K562 (cell line): ENCODE results near the gene HADH. TPM values are rescaled to one million over a fixed set of nuclear protein-coding genes. Genes with fewer than 3 reads are reported as not detected.

Experiments used
- ATAC-seq: fragments of 200-7000 bp; cut with Tn5 transposase; 3 replicates; pipeline ENCODE4 v1.9.1; 2020; ENCODE audit warnings: moderate library complexity
- BruUV-seq: library from RNA; stranded (reverse); fragments of 400-500 nt; replicated peaks from 2 replicates; lab custom pipeline; 2021; lab: Mats Ljungman, UMichigan
- CTCF ChIA-PET: fragments of 300-600 bp; formaldehyde crosslinking; extraction: SDS; loops from one replicate; lab custom pipeline; 2021; ENCODE audit warnings: low intra/inter-chr PET ratio; lab: Yijun Ruan, JAX
- POLR2A ChIA-PET: fragments of 300-600, 350-650 bp; sonication (Branson Sonifier 250); formaldehyde crosslinking; extraction: SDS; loops from one replicate; lab custom pipeline; 2021; ENCODE audit warnings: antibody characterized with exemption, inconsistent platforms; lab: Yijun Ruan, JAX
- DNase-seq, 4 experiments: peaks; one replicate each; pipeline versions ENCODE4 v3.0.0 to v3.0.0-alpha.2; 2011 to 2018; ENCODE audit warnings: low spot score in 3 of 4, mixed read lengths in 3 of 4; ENCODE audit errors: extremely low read depth in 1 of 4
- FAIRE-seq: peaks from 2 replicates; lab custom pipeline; 2011; peaks lifted over from hg19 to GRCh38; lab: Jason Lieb, UNC
- H2AFZ ChIP-seq: 2 replicates; pipeline ENCODE4 v1.6.0; 2011; ENCODE audit warnings: low read depth, low read length, control low read depth, inconsistent platforms
- H3K27ac ChIP-seq: fragments of 200-600 bp; 3 replicates; pipeline ENCODE4 v1.8.0; 2011; ENCODE audit warnings: low read depth, mild to moderate bottlenecking, control low read depth, inconsistent platforms, low read length, moderate library complexity, mixed read lengths; ENCODE audit errors: extremely low read depth
- H3K27me3 ChIP-seq, 2 experiments: fragments of 300-600 bp in 1 of 2; 2 replicates in 1 of 2; 3 replicates in 1 of 2; pipeline versions ENCODE4 v1.6.0 to v1.8.0; 2011; ENCODE audit warnings: inconsistent platforms in 2 of 2, low read length in 2 of 2, mild to moderate bottlenecking in 1 of 2, mixed read lengths in 1 of 2, moderate library complexity in 1 of 2; ENCODE audit not compliant: control insufficient read depth in 2 of 2, insufficient read depth in 2 of 2
- H3K36me3 ChIP-seq: fragments of 300-600 bp; 3 replicates; pipeline ENCODE4 v1.8.0; 2011; ENCODE audit warnings: mild to moderate bottlenecking, low read length, inconsistent platforms; ENCODE audit not compliant: control insufficient read depth, insufficient read depth
- H3K4me1 ChIP-seq, 2 experiments: fragments of 200-600 bp in 1 of 2; replicated peaks in 1 of 2; 2 replicates in 1 of 2; 3 replicates in 1 of 2; pipeline versions ENCODE4 v1.5.1 to v1.8.0; 2011; ENCODE audit warnings: inconsistent platforms in 2 of 2, low read length in 2 of 2, mild to moderate bottlenecking in 1 of 2, mixed read lengths in 1 of 2, moderate library complexity in 1 of 2; ENCODE audit not compliant: control insufficient read depth in 2 of 2, insufficient read depth in 2 of 2
- H3K4me2 ChIP-seq: 2 replicates; pipeline ENCODE4 v1.6.1; 2011; ENCODE audit warnings: low read length, control low read depth, inconsistent platforms, mixed read lengths; ENCODE audit not compliant: insufficient read depth
- H3K4me3 ChIP-seq: fragments of 200-600 bp; sonication (generic), shearing (Covaris generic); 2 replicates; pipeline ENCODE4 v1.5.1; 2016; ENCODE audit warnings: control low read depth, inconsistent platforms
- H3K79me2 ChIP-seq: fragments of 200-600 bp; 3 replicates; pipeline ENCODE4 v1.8.0; 2011; ENCODE audit warnings: low read length, inconsistent platforms; ENCODE audit not compliant: control insufficient read depth, insufficient read depth
- H3K9ac ChIP-seq, 2 experiments: 2 replicates each; pipeline versions ENCODE4 v1.6.0 to v1.6.1; 2011; ENCODE audit warnings: low read depth in 2 of 2, low read length in 2 of 2, control low read depth in 1 of 2, inconsistent platforms in 1 of 2, mild to moderate bottlenecking in 1 of 2, mixed read lengths in 1 of 2; ENCODE audit not compliant: insufficient read depth in 1 of 2
- H3K9me1 ChIP-seq: one replicate; pipeline ENCODE4 v1.6.0; 2011; ENCODE audit warnings: inconsistent platforms, mild to moderate bottlenecking, low read length, moderate library complexity; ENCODE audit not compliant: control insufficient read depth, insufficient read depth
- H3K9me3 ChIP-seq: replicated peaks from 2 replicates; pipeline ENCODE4 v1.5.1; 2011; ENCODE audit warnings: low read depth, low read length, inconsistent platforms; ENCODE audit not compliant: control insufficient read depth, insufficient read depth
- H4K20me1 ChIP-seq: replicated peaks from 2 replicates; pipeline ENCODE4 v1.6.1; 2011; ENCODE audit warnings: low read length, inconsistent platforms, mixed read lengths; ENCODE audit not compliant: control insufficient read depth, insufficient read depth
- BCL6 ChIP-seq: fragments of 250-450 bp; sonication (Bioruptor Pico); IDR thresholded peaks from 2 replicates; pipeline ENCODE4 v1.4.0; 2020
- DEAF1 ChIP-seq: fragments of 450-650 bp; formaldehyde crosslinking; IDR thresholded peaks from 2 replicates; pipeline ENCODE4 v1.4.0; 2020; ENCODE audit warnings: mild to moderate bottlenecking, moderate library complexity
- GTF2A2 ChIP-seq: IDR thresholded peaks from 2 replicates; pipeline ENCODE4 v1.6.1; 2016; ENCODE audit warnings: mild to moderate bottlenecking, missing genetic modification characterization, missing compliant biosample characterization
- ILK ChIP-seq: fragments of 450-650 bp; IDR thresholded peaks from 2 replicates; pipeline ENCODE4 v1.6.1; 2016; ENCODE audit warnings: missing genetic modification characterization, low read depth, mild to moderate bottlenecking, missing compliant biosample characterization, moderate library complexity, borderline replicate concordance
- PHB2 ChIP-seq: fragments of 450-650 bp; IDR thresholded peaks from 2 replicates; pipeline ENCODE4 v1.6.1; 2017; ENCODE audit warnings: low read depth
- RBBP5 ChIP-seq: fragments of 200-600 bp; sonication (generic); IDR thresholded peaks from 2 replicates; pipeline ENCODE4 v1.6.1; 2012; ENCODE audit warnings: borderline replicate concordance, mild to moderate bottlenecking, low read length, control low read depth, inconsistent platforms; ENCODE audit not compliant: insufficient read depth, poor library complexity, severe bottlenecking
- SOX6 ChIP-seq: fragments of 450-650 bp; IDR thresholded peaks from 2 replicates; pipeline ENCODE4 v1.6.1; 2014; ENCODE audit warnings: mild to moderate bottlenecking
- TEAD4 ChIP-seq, 2 experiments: sonication (generic) in 1 of 2; formaldehyde crosslinking in 1 of 2; IDR thresholded peaks; 2 replicates each; pipeline versions ENCODE4 v1.6.1 to v1.8.0; 2012 to 2022; ENCODE audit warnings: borderline replicate concordance in 1 of 2, inconsistent platforms in 1 of 2, low read length in 1 of 2, mild to moderate bottlenecking in 1 of 2, missing genetic modification reagents in 1 of 2
- THRAP3 ChIP-seq: fragments of 450-650 bp; IDR thresholded peaks from 2 replicates; pipeline ENCODE4 v1.6.1; 2016; ENCODE audit warnings: mild to moderate bottlenecking, inconsistent platforms, borderline replicate concordance
- ZBTB11 ChIP-seq, 3 experiments: fragments of 200-800 bp in 1 of 3; fragments of 250-450 bp in 1 of 3; fragments of 450-650 bp in 1 of 3; sonication (Bioruptor Pico) in 1 of 3; sonication (Bioruptor generic) in 1 of 3; formaldehyde crosslinking in 1 of 3; IDR thresholded peaks; 2 replicates each; pipeline versions ENCODE4 v1.6.1 to v1.8.0; 2016 to 2022; ENCODE audit warnings: mild to moderate bottlenecking in 2 of 3, missing genetic modification characterization in 2 of 3, missing compliant biosample characterization in 1 of 3, moderate library complexity in 1 of 3
- ZNF174 ChIP-seq: fragments of 250-450 bp; sonication (Bioruptor Pico); IDR thresholded peaks from 2 replicates; pipeline ENCODE4 v1.4.0; 2020; ENCODE audit warnings: mild to moderate bottlenecking
- ZNF217 ChIP-seq: sonication (generic); formaldehyde crosslinking; IDR thresholded peaks from 2 replicates; pipeline ENCODE4 v1.8.0; 2022; ENCODE audit warnings: mild to moderate bottlenecking, missing genetic modification reagents
- ZNF436 ChIP-seq: fragments of 250-450, 450-650 bp; sonication (Bioruptor Pico); formaldehyde crosslinking; IDR thresholded peaks from 2 replicates; pipeline ENCODE4 v1.7.0; 2020; ENCODE audit warnings: mild to moderate bottlenecking
- ZNF584 ChIP-seq: fragments of 200-800 bp; sonication (Bioruptor generic); IDR thresholded peaks from 2 replicates; pipeline ENCODE4 v1.6.1; 2016; ENCODE audit warnings: low read depth, mild to moderate bottlenecking, missing genetic modification characterization, missing compliant biosample characterization
- ZNF79 ChIP-seq: fragments of 250-450 bp; sonication (Bioruptor Pico); IDR thresholded peaks from 2 replicates; pipeline ENCODE4 v1.4.0; 2020; ENCODE audit warnings: low read depth, mild to moderate bottlenecking, moderate library complexity
- in situ Hi-C: fragments of 300-500 bp; cut with MboI; formaldehyde crosslinking; loops from 4 replicates; pipeline ENCODE4 v1.15.0; 2018; ENCODE audit warnings: inconsistent platforms, mixed read lengths
- intact Hi-C: fragments of 100-400 bp; cut with micrococcal nuclease; formaldehyde crosslinking; loops from 2 replicates; pipeline ENCODE4 v1.14.2; 2022
- polyA plus RNA-seq, 8 experiments: library from polyadenylated mRNA; depleted of rRNA in 4 of 8; stranded (reverse) in 5 of 8; unstranded in 3 of 8; fragments of >200 nt; fragmentation: Nextera tagmentation in 2 of 8; fragmentation: Illumina TruSeq in 1 of 8; extraction: Ambion mirVana in 2 of 8; extraction: Trizol in 1 of 8; gene quantifications; 2 replicates each; pipeline versions ENCODE4 v1.2.1 to v1.2.3, GENCODE V29; 2011 to 2014; ENCODE audit warnings: inconsistent platforms in 1 of 8, missing spikeins in 1 of 8
- total RNA-seq, 7 experiments: library from RNA; depleted of rRNA in 6 of 7; stranded (reverse); fragments of >200 nt in 6 of 7; fragmentation: Illumina TruSeq in 2 of 7; extraction: Trizol in 2 of 7; gene quantifications; 2 replicates each; pipeline versions ENCODE4 v1.2.1 to v1.2.3, GENCODE V29; 2011 to 2021; ENCODE audit warnings: low replicate concordance in 1 of 7
- TF ChIP-seq, protein P1 (sequence below): sonication (generic); formaldehyde crosslinking; IDR thresholded peaks from 2 replicates; pipeline ENCODE4 v1.8.1; 2023; ENCODE audit warnings: mild to moderate bottlenecking, missing genetic modification reagents

HADH gene
- total and polyA plus RNA-seq, 9 of the 15 experiments (the other 6 are each of a cell fraction or from before 2014, with no cell fraction given) = 9.4 to 73.3 (median 32.8) TPM

DNA sequence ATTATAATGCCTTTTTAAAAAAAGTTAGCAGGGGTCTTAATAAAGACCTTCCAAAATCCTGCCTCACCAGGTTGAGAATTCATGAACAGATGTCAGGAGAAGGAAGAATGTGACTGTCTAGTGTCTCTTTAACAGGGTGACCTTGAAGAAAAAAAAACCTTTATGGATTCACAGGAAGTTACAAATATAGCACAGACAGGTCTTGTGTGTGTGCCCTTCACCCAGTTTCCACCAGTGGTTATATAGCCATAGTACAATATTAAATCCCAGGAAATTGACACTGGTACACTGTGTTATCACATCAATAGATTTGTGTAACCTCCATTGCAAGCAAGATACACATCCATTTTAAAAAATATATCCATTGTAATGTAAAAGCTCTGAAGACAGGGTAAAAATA lies 43.7 kb downstream of the HADH start:
- no peak overlapping the region for H3K4me3 ChIP-seq
- no peaks in the 10 kb centered on the region for H3K79me2 ChIP-seq
- no TSS peak for BruUV-seq
- H4K20me1 ChIP-seq = no peaks in the 10 kb centered on the region
- H2AFZ ChIP-seq = no peak overlapping the region
- no peak overlapping the region for H3K27ac ChIP-seq
- H3K9ac ChIP-seq = no peak overlapping the region
- in situ Hi-C loops (no loop called here), intact Hi-C loops (loop anchor here (5.0 to 10.0 kb wide), 3 partner anchors 479 to 1371 kb away; no protein-coding TSS in a partner anchor)
- no peak for FAIRE-seq
- no peaks in the 10 kb centered on the region for H3K9me1 ChIP-seq
- H3K36me3 ChIP-seq = peaks cover 26% of the 10 kb centered on the region; the same call in 2 of the 3 replicates
- no peaks in the 10 kb centered on the region for H3K27me3 ChIP-seq
- no peaks in the 10 kb centered on the region for H3K4me1 ChIP-seq
- no peaks in the 10 kb centered on the region for H3K9me3 ChIP-seq
- ChIA-PET CTCF (no interaction called here), POLR2A (interaction anchor here (0.6 kb wide), 1 partner anchor 543 kb away, joined by 4 read pairs; no protein-coding TSS in a partner anchor)
- no peak for ATAC-seq
- no peak for DNase-seq
- no peak overlapping the region for H3K4me2 ChIP-seq
- no peak for TF ChIP-seq DEAF1 (CRISPR knock-in tag)
- no peak for TF ChIP-seq BCL6 (CRISPR knock-in tag)
- no peak for TF ChIP-seq ZNF217 (CRISPR knock-in tag)
- TF ChIP-seq, protein P1, sequence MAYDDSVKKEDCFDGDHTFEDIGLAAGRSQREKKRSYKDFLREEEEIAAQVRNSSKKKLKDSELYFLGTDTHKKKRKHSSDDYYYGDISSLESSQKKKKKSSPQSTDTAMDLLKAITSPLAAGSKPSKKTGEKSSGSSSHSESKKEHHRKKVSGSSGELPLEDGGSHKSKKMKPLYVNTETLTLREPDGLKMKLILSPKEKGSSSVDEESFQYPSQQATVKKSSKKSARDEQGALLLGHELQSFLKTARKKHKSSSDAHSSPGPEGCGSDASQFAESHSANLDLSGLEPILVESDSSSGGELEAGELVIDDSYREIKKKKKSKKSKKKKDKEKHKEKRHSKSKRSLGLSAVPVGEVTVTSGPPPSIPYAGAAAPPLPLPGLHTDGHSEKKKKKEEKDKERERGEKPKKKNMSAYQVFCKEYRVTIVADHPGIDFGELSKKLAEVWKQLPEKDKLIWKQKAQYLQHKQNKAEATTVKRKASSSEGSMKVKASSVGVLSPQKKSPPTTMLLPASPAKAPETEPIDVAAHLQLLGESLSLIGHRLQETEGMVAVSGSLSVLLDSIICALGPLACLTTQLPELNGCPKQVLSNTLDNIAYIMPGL (CRISPR knock-in tag) = no peak
- TF ChIP-seq ZBTB11 (CRISPR knock-in tag; IDR thresholded peaks at IDR 0.05) = no peak
- no peak for TF ChIP-seq ILK (tag)
- no peak for TF ChIP-seq THRAP3
- no peak for TF ChIP-seq GTF2A2
- TF ChIP-seq SOX6 = no peak
- TF ChIP-seq ZNF174 = no peak
- TF ChIP-seq PHB2 = no peak
- TF ChIP-seq ZNF584 = no peak
- no peak for TF ChIP-seq ZNF79
- TF ChIP-seq TEAD4 (IDR thresholded peaks at IDR 0.05; ENCODE audit: low read length) = no peak
- no peak for TF ChIP-seq TEAD4 (CRISPR knock-in tag; IDR thresholded peaks at IDR 0.05; ENCODE audit: borderline replicate concordance)
- TF ChIP-seq RBBP5 = no peak
- no peak for TF ChIP-seq ZNF436 (CRISPR knock-in tag)
